C4-2B (cell line): ENCODE results near the gene GNB1L.

Source experiments
- ZFX ChIP-seq: fragments of 450-650 bp; IDR thresholded peaks from 2 replicates; pipeline ENCODE4 v1.6.1; 2017
- TF ChIP-seq, protein P1 (sequence below): fragments of 450-650 bp; conservative IDR thresholded peaks from 2 replicates; pipeline ENCODE4 v1.5.1; 2017; ENCODE audit warnings: mild to moderate bottlenecking

DNA sequence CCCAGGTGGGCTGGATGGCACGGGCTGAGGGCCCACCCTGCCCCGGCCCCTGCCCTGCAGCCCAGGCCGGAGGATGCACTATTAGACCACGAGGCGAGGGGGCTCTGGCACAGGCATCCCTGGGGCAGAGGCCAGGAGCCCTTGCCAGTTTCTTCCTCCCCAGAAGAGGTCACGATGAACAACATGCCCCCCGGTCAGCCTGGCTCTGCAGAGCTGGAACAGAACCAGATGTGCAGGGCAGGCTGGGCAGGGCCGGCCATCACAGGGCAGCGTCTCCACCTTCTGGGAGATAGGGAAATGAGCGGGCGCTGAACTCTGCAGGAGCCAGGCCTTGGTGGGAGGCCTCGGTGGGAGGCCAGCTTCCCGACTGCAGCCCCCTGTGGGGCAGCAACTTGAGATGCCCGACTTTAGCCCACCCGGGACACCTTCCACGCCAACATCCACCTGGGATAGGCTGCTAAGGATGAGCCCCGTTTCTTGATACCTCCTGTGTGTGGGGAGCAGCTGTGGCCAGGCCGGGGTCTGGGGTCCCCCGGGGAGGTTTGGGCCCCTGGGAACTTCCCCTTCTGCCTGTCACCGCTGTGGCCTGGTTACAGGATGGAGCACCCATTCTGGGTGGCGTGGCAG lies 21.8 kb upstream of the GNB1L start:
- TF ChIP-seq, protein P1, sequence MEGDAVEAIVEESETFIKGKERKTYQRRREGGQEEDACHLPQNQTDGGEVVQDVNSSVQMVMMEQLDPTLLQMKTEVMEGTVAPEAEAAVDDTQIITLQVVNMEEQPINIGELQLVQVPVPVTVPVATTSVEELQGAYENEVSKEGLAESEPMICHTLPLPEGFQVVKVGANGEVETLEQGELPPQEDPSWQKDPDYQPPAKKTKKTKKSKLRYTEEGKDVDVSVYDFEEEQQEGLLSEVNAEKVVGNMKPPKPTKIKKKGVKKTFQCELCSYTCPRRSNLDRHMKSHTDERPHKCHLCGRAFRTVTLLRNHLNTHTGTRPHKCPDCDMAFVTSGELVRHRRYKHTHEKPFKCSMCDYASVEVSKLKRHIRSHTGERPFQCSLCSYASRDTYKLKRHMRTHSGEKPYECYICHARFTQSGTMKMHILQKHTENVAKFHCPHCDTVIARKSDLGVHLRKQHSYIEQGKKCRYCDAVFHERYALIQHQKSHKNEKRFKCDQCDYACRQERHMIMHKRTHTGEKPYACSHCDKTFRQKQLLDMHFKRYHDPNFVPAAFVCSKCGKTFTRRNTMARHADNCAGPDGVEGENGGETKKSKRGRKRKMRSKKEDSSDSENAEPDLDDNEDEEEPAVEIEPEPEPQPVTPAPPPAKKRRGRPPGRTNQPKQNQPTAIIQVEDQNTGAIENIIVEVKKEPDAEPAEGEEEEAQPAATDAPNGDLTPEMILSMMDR: no peak
- no peak for TF ChIP-seq ZFX
